ENCODE data around the gene GATB.

The GATB gene

DNA sequence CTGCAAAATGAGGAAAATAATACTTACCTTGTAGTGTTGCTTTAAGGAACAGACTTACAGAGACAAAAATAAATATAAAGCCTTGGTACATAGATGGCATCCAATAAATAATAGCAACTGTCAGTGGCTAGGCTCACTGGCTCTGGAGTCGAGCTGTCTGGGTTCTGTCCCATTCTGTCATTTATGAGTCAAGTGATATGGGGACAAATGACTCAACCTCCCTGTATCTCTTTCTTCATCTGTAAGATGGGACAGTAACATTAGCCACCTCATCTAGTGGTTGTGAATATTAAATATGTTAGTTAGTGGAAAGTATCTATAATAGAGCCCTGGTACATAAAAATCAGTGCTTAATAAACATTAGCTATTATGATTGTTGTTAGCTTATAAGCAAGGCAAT lies 16.7 kb upstream of the GATB start:
- Histone ChIP-seq H3K79me2 (ENCODE audit: insufficient read depth, low read length) (no peaks in the 10 kb centered on the region), H3K9me3 (ENCODE audit: low read length) (no peaks in the 10 kb centered on the region), H3K27me3 (ENCODE audit: insufficient read depth, low read length) (no peaks in the 10 kb centered on the region; the same call in 1 of the 2 replicates), H2AFZ (ENCODE audit: low read length) (no peak overlapping the region), H4K20me1 (ENCODE audit: insufficient read depth, low read length) (no peaks in the 10 kb centered on the region), H3K9ac (ENCODE audit: low read length) (no peak overlapping the region), H3K27ac (ENCODE audit: low read depth, low read length, poor library complexity, severe bottlenecking) (no peak overlapping the region), H3K4me2 (ENCODE audit: low read length) (no peak overlapping the region), H3K4me1 (ENCODE audit: insufficient read depth, low read length, severe bottlenecking) (no peaks in the 10 kb centered on the region), H3F3A (ENCODE audit: insufficient read depth, low read length) (no peaks in the 10 kb centered on the region), H3K9me2 (ENCODE audit: low read depth, low read length) (no peaks in the 10 kb centered on the region), H3K4me3 (ENCODE audit: low read depth, low read length, poor library complexity, severe bottlenecking) (no peak overlapping the region), H3K36me3 (ENCODE audit: insufficient read depth, low read length) (no peaks in the 10 kb centered on the region)
- no peak for TF ChIP-seq EZH2 (IDR thresholded peaks at IDR 0.05; ENCODE audit: borderline replicate concordance, low read length)
- TF ChIP-seq, protein P1, sequence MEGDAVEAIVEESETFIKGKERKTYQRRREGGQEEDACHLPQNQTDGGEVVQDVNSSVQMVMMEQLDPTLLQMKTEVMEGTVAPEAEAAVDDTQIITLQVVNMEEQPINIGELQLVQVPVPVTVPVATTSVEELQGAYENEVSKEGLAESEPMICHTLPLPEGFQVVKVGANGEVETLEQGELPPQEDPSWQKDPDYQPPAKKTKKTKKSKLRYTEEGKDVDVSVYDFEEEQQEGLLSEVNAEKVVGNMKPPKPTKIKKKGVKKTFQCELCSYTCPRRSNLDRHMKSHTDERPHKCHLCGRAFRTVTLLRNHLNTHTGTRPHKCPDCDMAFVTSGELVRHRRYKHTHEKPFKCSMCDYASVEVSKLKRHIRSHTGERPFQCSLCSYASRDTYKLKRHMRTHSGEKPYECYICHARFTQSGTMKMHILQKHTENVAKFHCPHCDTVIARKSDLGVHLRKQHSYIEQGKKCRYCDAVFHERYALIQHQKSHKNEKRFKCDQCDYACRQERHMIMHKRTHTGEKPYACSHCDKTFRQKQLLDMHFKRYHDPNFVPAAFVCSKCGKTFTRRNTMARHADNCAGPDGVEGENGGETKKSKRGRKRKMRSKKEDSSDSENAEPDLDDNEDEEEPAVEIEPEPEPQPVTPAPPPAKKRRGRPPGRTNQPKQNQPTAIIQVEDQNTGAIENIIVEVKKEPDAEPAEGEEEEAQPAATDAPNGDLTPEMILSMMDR (IDR thresholded peaks at IDR 0.05; ENCODE audit: low read length), result no peak

DNA sequence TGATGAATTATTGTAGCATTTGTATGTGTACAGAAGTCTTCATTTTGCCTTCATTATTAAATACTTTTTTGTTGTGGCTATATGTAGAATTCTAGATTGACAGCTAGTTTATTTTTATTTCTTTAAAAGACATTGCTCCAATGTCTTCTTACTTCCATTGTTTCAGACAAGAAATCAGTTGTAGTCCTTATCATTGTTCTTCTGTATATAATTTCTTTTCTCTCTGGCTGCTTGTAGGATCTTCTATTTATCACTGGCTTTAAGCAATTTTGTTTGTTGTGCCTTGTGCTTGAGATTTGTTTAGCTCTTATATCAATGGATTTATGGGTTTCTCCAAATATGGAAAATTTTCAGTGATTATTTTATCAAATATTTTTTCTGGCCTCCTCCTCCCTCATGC lies 13.5 kb upstream of the GATB start:
- TF ChIP-seq, protein P1 (IDR thresholded peaks at IDR 0.05; ENCODE audit: low read length), result no peak
- no peak for TF ChIP-seq EZH2 (IDR thresholded peaks at IDR 0.05; ENCODE audit: borderline replicate concordance, low read length)
- Histone ChIP-seq H2AFZ (ENCODE audit: low read length) (no peak overlapping the region), H4K20me1 (ENCODE audit: insufficient read depth, low read length) (no peaks in the 10 kb centered on the region), H3K27ac (ENCODE audit: low read depth, low read length, poor library complexity, severe bottlenecking) (no peak overlapping the region), H3K79me2 (ENCODE audit: insufficient read depth, low read length) (no peaks in the 10 kb centered on the region), H3K4me2 (ENCODE audit: low read length) (no peak overlapping the region), H3F3A (ENCODE audit: insufficient read depth, low read length) (no peaks in the 10 kb centered on the region), H3K4me1 (ENCODE audit: insufficient read depth, low read length, severe bottlenecking) (no peaks in the 10 kb centered on the region), H3K36me3 (ENCODE audit: insufficient read depth, low read length) (no peaks in the 10 kb centered on the region), H3K9ac (ENCODE audit: low read length) (no peak overlapping the region), H3K27me3 (ENCODE audit: insufficient read depth, low read length) (no peaks in the 10 kb centered on the region), H3K4me3 (ENCODE audit: low read depth, low read length, poor library complexity, severe bottlenecking) (no peak overlapping the region), H3K9me3 (ENCODE audit: low read length) (no peaks in the 10 kb centered on the region), H3K9me2 (ENCODE audit: low read depth, low read length) (no peaks in the 10 kb centered on the region)

DNA sequence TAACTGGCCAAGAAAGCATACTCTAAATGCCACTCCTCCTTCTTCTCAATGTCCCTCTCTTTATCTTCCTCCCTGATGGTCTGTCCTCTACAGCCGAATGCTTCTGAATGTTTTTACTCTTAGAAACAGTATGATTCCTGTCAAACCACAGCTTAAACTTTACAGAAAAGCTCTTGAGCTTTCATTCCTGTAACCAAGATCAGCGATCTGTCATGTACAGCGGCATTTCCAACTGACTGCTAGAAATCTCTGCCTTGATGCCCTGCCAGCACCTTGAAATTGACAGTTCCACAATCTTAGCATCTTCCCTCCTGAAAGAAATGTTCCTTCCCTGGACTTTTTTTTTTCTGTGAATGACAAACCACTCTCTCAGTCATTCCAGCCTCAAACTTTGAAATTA lies 11.5 kb upstream of the GATB start:
- H3F3A ChIP-seq (ENCODE audit: insufficient read depth, low read length), result no peaks in the 10 kb centered on the region
- no peaks in the 10 kb centered on the region for H3K27me3 ChIP-seq (ENCODE audit: insufficient read depth, low read length)
- H3K4me3 ChIP-seq (ENCODE audit: low read depth, low read length, poor library complexity, severe bottlenecking), result no peak overlapping the region
- no peak overlapping the region for H2AFZ ChIP-seq (ENCODE audit: low read length)
- no peaks in the 10 kb centered on the region for H3K79me2 ChIP-seq (ENCODE audit: insufficient read depth, low read length)
- H3K9me2 ChIP-seq (ENCODE audit: low read depth, low read length), result no peaks in the 10 kb centered on the region
- H3K36me3 ChIP-seq (ENCODE audit: insufficient read depth, low read length), result no peaks in the 10 kb centered on the region
- H3K4me1 ChIP-seq (ENCODE audit: insufficient read depth, low read length, severe bottlenecking), result no peaks in the 10 kb centered on the region
- no peak for TF ChIP-seq EZH2 (IDR thresholded peaks at IDR 0.05; ENCODE audit: borderline replicate concordance, low read length)
- TF ChIP-seq, protein P1 (IDR thresholded peaks at IDR 0.05; ENCODE audit: low read length), result no peak
- no peak overlapping the region for H3K9ac ChIP-seq (ENCODE audit: low read length)
- H4K20me1 ChIP-seq (ENCODE audit: insufficient read depth, low read length), result no peaks in the 10 kb centered on the region
- H3K4me2 ChIP-seq (ENCODE audit: low read length), result no peak overlapping the region
- H3K27ac ChIP-seq (ENCODE audit: low read depth, low read length, poor library complexity, severe bottlenecking), result no peak overlapping the region
- no peaks in the 10 kb centered on the region for H3K9me3 ChIP-seq (ENCODE audit: low read length)
